GM19467 (cell line): ENCODE measurements around the gene OPA1.
"Not testable (repeated sequence)": the region's sequence is repeated elsewhere in the genome, so short reads cannot be mapped to it uniquely, and the experiment has no call there.

Experiments used
- ATAC-seq: cut with Tn5 transposase; IDR thresholded peaks from one replicate; pipeline ENCODE4 v1.9.1; 2021; ENCODE audit warnings: mild to moderate bottlenecking, moderate library complexity; ENCODE audit not compliant: unreplicated experiment

OPA1 gene

DNA sequence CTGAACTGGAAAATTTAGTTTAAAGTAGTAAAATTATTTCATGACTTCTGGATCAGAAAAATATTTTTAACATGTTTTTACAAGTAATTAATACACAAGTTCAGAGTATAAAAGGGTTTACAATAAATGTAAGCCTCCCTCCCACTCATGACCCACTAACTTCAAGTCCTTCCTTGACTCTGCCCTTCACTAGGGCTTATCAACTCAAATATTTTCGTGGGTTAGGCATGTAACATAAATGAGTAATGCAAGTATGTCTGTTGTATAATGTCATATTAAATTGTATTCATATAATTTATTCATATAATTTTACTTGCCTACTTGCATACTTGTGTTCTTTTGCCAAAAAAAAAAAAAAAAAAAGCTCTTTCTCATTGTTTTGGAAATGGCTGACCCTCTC lies 3.4 kb upstream of the OPA1 start:
- ATAC-seq, result no peak

DNA sequence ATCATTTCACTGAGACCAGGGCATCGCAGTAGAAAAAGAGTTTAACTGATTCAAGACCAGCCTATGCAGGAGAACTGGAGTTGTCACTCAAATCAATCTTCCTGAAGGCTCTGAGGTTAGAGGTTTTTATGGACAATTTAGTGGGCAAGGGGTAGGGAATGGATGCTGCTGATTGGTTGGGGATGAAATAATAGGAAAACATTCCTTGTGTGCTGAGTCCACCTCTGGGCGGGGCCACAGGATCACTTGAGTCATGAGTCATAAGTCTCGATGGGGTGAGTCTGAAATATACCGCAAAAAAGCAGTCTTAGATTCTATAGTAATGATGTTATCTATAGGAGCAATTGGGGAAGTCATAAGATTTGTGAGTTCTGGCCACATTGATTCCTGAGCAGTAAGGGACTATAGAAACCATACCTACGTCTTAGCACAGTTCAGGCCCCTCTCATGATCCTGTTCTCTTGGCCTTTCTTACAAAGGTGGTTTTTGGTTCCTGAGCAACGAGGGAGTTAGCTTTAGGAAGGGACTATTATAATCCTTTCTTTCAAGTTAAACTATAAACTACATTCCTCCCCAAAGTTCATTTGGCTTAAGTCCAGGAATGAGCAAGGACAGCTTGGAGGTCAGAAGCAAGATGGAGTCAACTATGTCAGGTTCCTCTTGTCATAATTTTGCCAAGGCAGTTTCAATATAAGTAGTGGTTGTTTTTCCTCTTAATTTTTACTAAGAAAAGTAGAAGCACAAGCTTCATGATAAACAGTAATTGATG lies 2.7 kb upstream of the OPA1 start:
- ATAC-seq, result no peak

DNA sequence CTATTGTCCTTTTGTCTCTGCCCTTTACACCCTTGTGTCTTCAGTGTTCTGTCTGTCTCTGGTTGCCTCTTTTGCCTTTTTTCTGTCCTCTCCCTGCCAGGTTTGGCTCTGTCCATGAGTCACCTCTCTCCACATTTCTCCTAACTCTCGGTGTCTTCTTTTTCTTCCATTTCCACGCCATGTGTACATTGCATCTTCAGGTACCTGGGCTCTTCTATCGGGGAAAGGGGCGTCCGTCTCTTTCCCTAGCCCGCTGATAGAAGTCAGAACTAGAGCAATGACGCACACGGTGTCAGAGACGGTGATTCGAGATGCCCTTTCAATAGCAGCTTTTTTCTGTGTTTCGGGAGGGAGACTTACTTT lies 641 bp downstream of the OPA1 start:
- peak; percentile 17 for ATAC-seq

DNA sequence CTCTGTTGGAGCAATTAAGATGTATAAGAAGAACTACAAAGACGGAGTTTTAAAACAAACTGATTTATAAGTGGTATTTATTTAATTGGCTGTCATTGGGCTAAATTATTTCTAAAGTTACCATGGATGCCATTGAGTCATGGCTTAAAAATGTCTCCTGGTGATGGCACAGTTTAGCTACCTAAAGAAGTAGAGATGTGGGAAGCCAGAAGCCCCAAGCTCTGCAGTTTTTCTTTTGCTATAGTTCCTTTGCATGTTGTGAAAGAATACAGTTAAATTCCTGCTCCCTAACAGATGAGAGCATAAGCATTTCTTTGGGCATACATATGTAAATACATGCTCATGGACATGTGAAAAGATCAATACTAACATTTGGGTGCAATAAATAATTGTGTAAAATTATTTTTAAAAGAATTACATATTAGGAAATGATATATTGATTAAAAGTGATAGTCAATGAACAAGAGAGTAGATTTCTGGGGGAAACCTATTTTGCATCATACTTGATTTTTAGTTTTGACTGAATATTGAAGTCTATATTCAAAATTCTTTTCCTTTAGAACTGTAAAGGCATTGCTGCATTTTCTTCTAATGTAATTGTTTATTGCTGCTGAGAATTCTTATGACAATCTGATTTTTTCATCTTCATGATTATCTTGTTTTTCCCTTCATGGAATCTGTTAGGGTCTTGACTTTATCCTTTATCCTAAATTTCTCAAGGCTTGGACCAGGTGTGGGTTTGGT lies 2.1 kb downstream of the OPA1 start:
- no peak for ATAC-seq

DNA sequence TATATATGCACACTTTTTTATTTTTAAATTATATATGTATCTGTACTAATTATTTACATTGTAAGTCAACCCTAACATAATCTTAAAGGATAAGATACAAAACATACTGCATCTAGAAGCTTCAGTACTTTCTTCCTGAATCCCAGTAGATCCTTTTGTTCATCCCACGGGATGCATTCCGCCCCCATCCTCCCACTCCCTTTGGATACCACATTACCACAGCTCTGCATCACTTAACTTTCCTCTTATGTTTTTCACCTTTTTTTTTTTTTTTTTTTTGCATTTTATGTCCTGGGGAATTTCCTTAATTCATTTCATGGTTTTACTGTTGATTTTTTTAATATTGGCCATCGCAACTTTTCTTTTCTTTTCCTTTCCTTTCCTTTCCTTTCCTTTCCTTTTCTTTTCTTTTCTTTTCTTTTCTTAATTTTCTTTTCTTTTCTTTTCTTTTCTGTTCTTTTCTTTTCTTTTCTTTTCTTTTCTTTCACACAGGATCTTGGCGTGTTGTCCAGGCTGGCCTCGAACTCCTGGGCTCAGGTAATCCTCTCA lies 3.0 kb downstream of the OPA1 start:
- ATAC-seq, result no peak

DNA sequence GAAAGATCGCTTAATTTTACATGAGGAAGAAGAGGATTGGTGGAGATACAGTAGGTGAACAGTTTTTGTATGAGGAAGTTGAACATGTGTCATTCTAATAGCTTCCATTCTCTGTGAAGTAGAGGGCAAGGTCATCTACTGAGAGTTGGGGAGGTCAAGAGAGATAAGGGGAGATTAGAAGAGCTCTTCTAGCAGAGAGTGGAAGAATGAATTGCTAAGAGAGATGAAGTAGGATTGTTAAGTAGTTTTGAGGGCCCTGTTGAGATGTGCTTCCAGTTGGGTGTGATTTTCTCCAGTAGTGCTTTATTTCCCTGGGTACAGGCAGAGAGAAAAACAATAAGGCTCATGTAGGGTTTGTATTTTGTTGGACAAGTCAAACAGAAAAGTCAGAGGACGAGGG lies 5.2 kb downstream of the OPA1 start:
- no peak for ATAC-seq

DNA sequence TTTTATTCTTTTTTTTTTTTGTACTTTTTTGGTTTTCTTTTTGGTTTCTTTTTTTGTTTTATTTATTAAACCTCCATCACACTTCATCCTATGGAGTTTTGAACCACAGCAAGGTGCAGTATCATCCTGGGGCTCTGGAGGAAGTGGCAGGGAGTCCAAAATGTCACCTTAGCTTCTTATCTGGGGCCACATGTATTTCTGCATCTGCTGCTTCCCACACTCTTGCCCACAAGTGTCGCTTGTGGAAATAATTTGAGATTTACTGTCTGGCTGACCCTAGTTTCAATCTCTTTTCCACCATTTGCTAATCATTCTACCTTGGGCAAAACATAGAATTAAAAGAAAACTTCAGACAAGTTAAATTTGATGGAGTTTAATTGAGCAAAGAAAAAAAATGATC lies 6.4 kb downstream of the OPA1 start:
- ATAC-seq, result no peak

DNA sequence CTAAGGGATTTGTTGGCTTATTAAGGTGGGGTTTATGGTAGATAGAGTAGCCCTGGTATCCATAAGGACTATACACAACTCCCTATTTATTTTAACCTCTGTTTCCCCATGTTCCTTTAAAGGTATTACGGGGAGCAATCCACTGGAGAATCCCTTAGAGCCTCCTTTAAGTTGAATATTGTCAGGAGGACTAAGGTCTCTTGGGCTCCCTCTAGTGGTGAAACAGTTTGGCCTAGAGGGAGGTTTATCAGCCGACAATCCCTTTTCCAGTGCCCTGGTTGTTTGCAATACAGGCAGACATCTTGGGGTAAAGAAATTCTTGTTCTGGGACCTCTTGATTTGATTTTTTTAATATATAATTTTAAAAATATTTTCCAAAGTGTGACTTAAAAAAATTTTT lies 12.9 kb downstream of the OPA1 start:
- peak; percentile 74 for ATAC-seq

DNA sequence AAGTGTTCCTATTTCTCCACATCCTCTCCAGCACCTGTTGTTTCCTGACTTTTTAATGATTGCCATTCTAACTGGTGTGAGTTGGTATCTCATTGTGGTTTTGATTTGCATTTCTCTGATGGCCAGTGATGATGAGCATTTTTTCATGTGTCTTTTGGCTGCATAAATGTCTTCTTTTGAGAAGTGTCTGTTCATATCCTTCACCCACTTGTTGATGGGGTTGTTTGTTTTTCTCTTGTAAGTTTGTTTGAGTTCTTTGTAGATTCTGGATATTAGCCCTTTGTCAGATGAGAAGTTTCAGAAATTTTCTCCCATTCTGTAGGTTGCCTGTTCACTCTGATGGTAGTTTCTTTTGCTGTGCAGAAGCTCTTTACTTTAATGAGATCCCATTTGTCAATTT lies 13.9 kb downstream of the OPA1 start:
- not testable (repeated sequence) for ATAC-seq

DNA sequence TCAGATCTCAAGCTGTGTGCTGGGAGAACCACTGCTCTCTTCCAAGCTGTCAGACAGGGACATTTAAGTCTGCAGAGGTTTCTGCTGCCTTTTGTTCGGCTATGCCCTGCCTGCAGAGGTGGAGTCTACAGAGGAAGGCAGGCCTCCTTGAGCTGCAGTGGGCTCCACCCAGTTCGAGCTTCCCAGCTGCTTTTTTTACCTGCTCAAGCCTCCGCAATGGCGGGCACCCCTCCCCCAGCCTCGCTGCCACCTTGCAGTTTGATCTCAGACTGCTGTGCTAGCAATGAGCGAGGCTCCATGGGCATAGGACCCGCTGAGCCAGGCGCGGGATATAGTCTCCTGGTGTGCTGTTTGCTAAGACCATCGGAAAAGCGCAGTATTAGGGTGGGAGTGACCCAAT lies 17.5 kb downstream of the OPA1 start:
- not testable (repeated sequence) for ATAC-seq

DNA sequence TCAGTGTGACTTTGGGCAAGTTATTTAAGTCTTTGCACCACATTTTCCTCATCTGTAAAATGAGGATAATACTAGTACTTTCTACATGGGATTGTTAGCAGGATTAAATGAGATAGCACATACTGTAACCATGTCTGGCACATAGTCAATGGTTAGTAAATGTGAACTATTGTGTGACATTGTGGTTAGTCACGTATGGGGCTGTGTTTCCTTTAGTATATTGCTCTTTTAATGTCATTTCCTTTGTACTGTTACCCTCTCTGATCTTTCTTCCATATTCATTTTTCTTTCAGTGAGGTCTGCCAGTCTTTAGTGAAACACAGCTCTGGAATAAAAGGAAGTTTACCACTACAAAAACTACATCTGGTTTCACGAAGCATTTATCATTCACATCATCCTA lies 21.4 kb downstream of the OPA1 start:
- no peak for ATAC-seq

DNA sequence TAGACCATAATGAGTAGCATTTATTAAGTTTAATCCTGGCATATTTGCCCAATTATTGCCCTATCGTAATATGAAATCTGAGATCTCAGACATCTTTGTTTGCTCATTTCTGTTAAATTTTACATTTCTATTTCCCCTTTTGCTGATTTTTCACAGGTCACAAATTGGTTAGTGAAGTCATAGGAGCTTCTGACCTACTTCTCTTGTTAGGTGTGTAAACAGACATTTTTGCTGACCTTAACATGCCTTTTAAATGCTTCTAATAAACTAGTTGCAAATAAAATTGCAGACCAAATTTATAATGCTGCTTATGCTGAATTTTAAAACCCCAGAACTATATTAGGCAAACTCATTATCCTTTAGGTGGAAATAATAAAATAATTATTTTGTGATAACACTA lies 24.6 kb downstream of the OPA1 start:
- ATAC-seq, result no peak

DNA sequence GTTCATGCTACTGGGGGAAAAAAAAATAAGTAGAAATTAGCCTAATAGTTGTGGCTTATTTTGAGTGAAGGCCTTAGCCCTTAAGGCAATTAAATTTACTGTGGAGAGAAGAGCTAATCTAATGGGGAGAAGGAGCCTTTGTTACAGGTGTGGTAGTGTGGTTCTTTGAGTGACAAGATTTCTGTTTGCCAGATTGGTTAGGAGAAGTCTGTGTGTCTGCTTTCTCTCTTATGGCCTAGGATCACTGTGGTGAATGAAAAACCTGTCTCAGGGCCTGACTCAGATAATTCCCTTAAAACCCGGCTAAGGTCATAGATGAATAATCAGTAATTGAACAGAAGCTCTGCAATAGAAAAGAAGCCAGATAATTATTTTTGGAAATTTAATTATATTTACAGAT lies 27.0 kb downstream of the OPA1 start:
- no peak for ATAC-seq

DNA sequence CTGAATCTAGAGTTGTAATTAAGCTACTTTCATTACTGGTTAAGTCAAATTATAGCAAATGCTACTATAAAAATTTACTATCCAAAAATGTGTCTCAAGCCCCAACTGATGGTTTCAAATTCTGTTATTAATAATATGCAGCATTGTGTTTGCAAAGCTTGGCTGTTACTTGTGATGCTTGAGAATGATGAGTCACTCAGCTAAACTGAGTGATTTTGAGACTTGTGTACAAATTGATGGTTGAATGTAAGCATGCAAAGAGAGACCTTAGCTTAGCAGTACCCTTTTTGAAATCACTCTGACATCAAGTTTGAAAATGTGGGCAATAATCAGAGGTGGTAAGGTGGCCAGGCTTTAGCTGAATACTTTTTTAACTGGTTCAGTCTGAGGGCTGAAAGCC lies 27.6 kb downstream of the OPA1 start:
- ATAC-seq, result peak; percentile 73

DNA sequence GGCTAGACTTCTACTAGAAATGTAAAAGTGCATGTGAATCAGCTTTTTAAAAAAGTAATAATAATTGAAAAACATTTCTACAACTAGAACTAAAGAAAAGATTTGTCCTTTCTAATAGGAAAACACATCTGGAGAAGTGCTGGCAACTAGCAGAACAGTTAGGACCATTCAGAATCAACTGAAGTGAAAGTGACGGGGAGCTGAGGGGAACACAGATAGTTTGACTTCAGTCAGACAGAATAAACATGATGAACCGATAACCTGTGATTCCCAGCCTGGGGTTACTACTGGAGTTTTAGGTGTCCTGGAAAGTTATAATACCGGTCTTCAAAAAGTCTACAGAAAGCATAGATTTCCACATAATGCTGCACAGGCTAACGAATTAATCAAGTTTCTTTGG lies 28.1 kb downstream of the OPA1 start:
- no peak for ATAC-seq

DNA sequence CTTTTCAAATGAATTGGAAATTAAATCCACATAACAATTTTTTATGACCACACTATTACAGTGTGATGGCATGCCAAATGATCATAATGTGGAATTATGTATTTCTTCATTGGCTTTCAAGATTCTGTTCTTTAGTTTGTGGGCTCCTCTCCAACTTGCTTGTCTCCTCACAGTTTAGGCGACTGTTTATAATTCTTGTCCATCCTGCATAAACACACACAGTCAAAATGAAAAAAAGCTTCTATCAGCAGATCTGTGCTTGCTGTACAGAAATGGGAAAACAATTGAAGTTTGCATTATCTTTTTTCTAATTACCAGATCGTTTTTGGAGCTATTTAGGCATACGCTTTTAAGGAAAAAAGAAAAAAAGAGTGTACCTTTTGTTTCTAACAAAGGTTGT lies 37.0 kb downstream of the OPA1 start:
- no peak for ATAC-seq

DNA sequence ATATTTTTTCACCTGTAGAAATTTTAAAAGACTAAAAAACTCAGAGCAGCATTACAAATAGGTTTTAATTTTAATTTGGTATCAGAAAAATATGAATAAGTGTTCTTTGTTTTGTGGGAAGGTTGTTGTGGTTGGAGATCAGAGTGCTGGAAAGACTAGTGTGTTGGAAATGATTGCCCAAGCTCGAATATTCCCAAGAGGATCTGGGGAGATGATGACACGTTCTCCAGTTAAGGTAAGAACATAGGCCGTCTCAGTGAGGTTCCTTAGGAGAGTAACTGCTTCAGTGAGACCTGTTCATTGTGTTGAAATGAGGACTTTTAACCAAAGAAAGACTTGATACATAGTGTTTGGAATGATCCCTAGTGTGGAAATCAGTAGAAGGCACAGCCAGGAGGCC lies 44.8 kb downstream of the OPA1 start:
- no peak for ATAC-seq

DNA sequence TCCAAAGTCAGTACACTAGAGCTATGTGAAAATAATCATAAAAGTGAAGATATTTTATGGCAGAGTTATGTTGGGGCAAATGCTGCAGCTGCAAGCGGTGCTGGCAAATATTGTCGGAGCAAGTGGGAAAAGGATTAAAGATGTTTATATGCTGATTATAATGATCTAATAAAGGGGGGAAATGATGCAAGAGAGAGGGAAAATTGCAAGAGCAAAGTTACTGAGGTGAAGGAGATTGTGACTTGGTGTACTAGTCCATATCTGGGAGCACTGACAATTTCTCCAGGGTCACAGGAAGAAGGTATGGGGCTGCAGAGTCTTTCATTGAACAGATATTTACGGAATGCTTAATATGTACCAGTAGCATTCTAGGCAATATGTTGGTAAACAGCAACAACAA lies 45.8 kb downstream of the OPA1 start:
- no peak for ATAC-seq

DNA sequence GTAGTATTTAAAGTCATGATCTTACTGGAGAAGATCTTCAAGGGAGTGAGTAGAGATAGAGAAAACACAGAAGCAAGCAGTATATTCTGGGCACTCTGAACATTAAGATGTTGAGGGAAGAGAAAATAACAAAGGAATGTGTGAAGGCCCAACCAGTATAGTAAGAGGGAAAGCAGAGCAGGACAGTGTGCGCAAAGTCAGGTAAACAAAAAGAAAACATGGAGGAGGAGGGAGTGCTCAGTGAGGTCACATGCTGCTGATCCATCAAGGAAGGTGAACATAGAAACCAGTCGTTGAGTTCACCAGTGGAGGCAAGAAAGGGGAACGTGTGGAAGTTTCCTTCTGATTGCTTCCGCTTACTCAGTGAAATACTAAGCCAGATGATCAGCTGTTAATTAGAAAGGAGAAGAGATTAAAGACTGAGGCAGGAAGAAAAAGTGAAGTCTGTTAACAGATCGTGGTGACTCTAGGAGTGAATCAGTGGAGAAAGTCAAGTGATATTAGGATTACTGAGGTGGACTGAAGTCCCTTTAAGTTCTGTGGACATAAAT lies 47.2 kb downstream of the OPA1 start:
- no peak for ATAC-seq

DNA sequence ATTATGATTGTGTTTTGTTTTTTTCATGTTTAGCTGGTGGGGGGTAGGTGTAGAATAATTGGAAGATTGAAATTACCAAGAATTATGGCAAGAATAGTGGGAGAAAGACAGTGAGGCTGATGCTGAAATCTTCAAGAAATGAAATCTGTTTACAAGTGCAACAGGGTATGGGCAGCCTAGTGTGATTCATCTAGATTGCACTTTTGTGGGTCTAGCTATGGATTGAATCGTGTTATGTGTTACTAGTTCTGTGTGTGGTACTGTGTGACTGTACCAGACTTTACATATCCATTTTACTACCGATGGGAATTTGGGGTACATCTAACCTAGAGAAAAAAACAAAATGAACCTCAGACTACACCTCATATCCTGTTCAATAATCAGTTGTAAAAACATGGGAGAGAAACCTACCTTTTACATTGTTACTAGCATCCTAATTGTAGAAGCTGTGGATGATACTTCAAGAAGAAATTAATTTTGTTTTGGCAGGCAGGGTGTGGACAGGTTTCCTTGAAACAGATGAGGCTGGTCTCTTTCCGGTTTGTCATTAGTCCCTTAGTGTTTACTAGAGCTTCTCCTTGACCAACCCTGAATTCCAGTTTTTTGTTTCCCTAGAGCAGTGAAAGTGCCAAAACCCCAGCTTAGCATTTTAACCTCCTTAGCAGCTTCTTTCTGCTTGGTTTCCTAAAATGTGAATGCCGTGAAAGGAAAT lies 47.9 kb downstream of the OPA1 start:
- no peak for ATAC-seq

DNA sequence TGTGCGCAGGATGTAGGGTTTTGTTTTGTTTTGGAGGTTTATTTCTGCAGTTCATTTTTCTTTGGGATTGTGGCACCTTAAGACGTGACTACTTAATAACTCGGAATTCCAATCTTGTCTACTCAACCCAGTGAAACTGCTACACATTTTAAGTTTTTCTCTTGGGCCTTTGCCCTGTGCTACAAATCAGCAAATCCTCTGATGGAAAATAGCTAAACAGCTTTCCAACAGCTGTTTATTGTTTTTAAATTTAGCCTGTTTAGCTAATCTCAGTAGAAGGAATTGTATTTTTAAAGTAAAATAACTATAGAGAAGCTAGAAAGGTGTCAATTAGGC lies 48.4 kb downstream of the OPA1 start:
- ATAC-seq, result no peak

DNA sequence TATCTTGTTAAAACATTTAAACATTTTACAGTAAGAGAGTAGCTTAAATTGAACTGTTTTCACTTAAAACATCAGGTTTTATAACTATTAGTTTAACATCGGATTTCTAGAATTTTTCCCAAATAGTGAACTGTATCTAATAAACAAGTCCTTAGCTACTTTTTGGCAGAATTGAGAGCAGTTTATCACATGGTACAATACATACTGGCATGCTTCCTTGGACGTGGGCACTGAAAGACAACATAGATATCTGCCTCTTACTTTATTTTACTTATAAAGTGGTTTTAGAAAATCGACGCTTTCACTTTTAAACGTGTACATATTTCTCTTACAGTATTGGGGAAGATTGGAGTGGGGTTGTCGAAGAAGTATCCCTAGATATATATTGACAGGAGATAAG lies 52.8 kb downstream of the OPA1 start:
- ATAC-seq, result no peak
